Ureter (tissue), 1 donor: ENCODE results near the gene RPS18. TPM values are rescaled to one million over a fixed set of nuclear protein-coding genes. Genes with fewer than 3 reads are reported as not detected.
A peak's percentile ranks its signal among the peaks of the same experiment; 100 is the strongest.

Source experiments
- DNase-seq: peaks from one replicate; pipeline ENCODE4 v3.0.0-alpha.2; 2020; ENCODE audit warnings: low spot score
- total RNA-seq: library from RNA; stranded (reverse); gene quantifications from one replicate; pipeline ENCODE4 v1.2.4, GENCODE V29; 2023
- donor health status: DM: yes; HTN: yes; CAD: no.

RPS18 gene
- total RNA-seq, 1 donor from 2014 or later = 3,074 TPM

GRCh38 chr6:33289784-33290315, 18.0 kb downstream of the RPS18 start:
- DNase-seq = no peak

GRCh38 chr6:33290459-33290858, 18.6 kb downstream of the RPS18 start:
- DNase-seq = no peak

GRCh38 chr6:33292996-33293682, 21.3 kb downstream of the RPS18 start:
- DNase-seq = no peak

GRCh38 chr6:33294086-33294823, 22.4 kb downstream of the RPS18 start:
- DNase-seq = no peak

GRCh38 chr6:33295621-33296369, 23.9 kb downstream of the RPS18 start:
- DNase-seq = no peak

- no peak for DNase-seq
Measured at GRCh38 chr6:33296797-33297405, 25.0 kb downstream of the RPS18 start.

- DNase-seq = peak; percentile 87
Measured at GRCh38 chr6:33297406-33297955, 25.6 kb downstream of the RPS18 start.

GRCh38 chr6:33297956-33298772, 26.3 kb downstream of the RPS18 start:
- DNase-seq = peak; percentile 83

GRCh38 chr6:33298773-33299236, 26.9 kb downstream of the RPS18 start, which contains the start of gene RGL2:
RGL2 (minus strand) TSS chr6:33298942; CDS start chr6:33298610, 332 bp downstream.
- DNase-seq = peak; percentile 89

- DNase-seq = peak; percentile 95
Measured at GRCh38 chr6:33299237-33299944, 27.5 kb downstream of the RPS18 start.

- no peak for DNase-seq
Measured at GRCh38 chr6:33301877-33302276, 30.0 kb downstream of the RPS18 start.

GRCh38 chr6:33304216-33304615, 32.3 kb downstream of the RPS18 start:
- DNase-seq = no peak

GRCh38 chr6:33305052-33305451, 33.2 kb downstream of the RPS18 start:
- DNase-seq = no peak

GRCh38 chr6:33306356-33306755, 34.5 kb downstream of the RPS18 start:
- DNase-seq = no peak

- peak; percentile 88 for DNase-seq
Measured at GRCh38 chr6:33312361-33313104, 40.7 kb downstream of the RPS18 start.

- no peak for DNase-seq
Measured at GRCh38 chr6:33313105-33313708, 41.3 kb downstream of the RPS18 start.

- peak; percentile 74 for DNase-seq
Measured at GRCh38 chr6:33313709-33314514, 42.0 kb downstream of the RPS18 start, which contains the start of gene TAPBP. TAPBP (minus strand) TSS chr6:33314078; CDS start chr6:33314041, 37 bp downstream.

GRCh38 chr6:33314515-33314942, 42.7 kb downstream of the RPS18 start:
- DNase-seq = peak; percentile 74
